AG04449 (cell line): Measurements from ENCODE around the gene PDE11A.
A peak's percentile ranks its signal among the peaks of the same experiment; 100 is the strongest.

Experiments
- CTCF ChIA-PET: fragments of 350-600 bp; formaldehyde crosslinking; extraction: SDS; loops from one replicate; lab custom pipeline; 2021; ENCODE audit warnings: antibody characterized with exemption; lab: Yijun Ruan, JAX
- POLR2A ChIA-PET: fragments of 400-600, 350-600 bp; formaldehyde crosslinking; extraction: SDS; loops from one replicate; lab custom pipeline; 2020; ENCODE audit warnings: antibody characterized with exemption, inconsistent platforms; lab: Yijun Ruan, JAX
- DNase-seq: peaks from one replicate; pipeline ENCODE4 v3.0.0-alpha.2; 2010; ENCODE audit warnings: low read depth, low spot score
- H3K4me3 ChIP-seq: 2 replicates; pipeline ENCODE4 v1.5.1; 2011; ENCODE audit warnings: low read depth, mild to moderate bottlenecking, control low read depth, low read length
- TF ChIP-seq, protein P1 (sequence below): IDR thresholded peaks from one replicate; pipeline ENCODE4 v1.5.1; 2011; ENCODE audit warnings: mild to moderate bottlenecking, moderate library complexity, low read length, control low read depth, inconsistent platforms; ENCODE audit not compliant: insufficient read depth; ENCODE audit errors: missing control alignments

The PDE11A gene

DNA sequence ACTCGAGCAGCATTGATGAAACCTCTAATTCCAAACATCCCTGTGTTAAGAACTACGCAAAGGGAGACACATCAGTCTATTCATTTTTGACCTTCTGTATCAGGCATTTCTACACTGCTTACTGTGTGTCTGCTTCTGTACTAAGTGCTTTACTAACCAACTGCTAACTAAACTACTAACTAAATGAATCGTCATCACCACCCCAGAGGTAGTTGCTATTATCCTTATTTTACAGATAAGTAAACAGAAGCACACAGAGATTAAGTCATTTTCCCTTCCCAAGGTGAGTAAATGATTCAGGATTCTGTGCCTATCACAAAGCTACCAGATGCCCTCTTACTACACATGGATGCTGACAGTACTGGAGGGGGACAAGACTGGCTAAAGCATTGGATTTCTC is 395.9 kb downstream of the PDE11A start:
- TF ChIP-seq, protein P1, sequence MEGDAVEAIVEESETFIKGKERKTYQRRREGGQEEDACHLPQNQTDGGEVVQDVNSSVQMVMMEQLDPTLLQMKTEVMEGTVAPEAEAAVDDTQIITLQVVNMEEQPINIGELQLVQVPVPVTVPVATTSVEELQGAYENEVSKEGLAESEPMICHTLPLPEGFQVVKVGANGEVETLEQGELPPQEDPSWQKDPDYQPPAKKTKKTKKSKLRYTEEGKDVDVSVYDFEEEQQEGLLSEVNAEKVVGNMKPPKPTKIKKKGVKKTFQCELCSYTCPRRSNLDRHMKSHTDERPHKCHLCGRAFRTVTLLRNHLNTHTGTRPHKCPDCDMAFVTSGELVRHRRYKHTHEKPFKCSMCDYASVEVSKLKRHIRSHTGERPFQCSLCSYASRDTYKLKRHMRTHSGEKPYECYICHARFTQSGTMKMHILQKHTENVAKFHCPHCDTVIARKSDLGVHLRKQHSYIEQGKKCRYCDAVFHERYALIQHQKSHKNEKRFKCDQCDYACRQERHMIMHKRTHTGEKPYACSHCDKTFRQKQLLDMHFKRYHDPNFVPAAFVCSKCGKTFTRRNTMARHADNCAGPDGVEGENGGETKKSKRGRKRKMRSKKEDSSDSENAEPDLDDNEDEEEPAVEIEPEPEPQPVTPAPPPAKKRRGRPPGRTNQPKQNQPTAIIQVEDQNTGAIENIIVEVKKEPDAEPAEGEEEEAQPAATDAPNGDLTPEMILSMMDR: no peak
- no peak overlapping the region for H3K4me3 ChIP-seq
- ChIA-PET POLR2A (no interaction called here), CTCF (no interaction called here)
- no peak for DNase-seq

DNA sequence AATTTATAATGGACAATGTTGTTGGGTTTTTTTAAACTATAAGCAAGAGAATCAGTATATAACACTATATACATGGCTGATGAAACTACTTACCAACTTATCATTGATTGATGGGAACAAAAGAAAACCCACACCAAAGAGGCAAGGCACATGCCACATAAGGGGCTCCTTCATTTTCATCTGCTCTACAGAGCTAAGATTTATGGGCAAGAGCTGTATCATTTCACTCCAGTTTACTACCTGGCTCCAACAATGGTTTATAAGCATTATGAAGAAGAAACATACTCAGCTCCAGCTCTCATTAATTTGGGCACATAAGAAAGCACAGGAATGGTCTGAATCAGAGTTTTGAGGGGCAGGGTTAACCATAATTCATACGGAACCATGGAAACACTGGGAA is 396.8 kb downstream of the PDE11A start:
- ChIA-PET POLR2A (no interaction called here), CTCF (no interaction called here)
- no peak overlapping the region for H3K4me3 ChIP-seq
- TF ChIP-seq, protein P1: no peak
- no peak for DNase-seq

DNA sequence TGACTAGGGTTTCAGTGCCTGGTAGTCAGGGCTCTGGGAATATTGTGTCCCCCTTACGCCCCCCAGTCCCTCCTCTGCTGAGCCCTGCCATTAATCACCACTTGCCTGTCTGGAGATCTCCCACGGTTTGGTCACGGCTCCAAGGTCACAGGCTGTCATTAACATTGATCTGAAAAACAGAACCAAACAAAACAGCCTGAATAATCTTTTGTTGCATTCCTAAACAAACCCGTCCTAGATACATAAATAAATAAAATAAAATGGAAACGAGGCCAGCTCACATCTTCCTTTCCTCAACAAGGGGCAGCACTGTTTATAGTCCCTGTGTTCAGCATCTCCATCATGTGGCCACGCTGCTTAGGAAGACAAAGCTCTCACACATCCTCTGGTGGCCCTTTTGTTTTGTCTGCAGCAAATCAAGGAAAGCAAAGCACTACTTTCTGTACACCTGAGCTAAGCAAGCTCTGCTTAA is 397.2 kb downstream of the PDE11A start:
- no peak overlapping the region for H3K4me3 ChIP-seq
- no peak for DNase-seq
- ChIA-PET CTCF (no interaction called here), POLR2A (no interaction called here)
- TF ChIP-seq, protein P1: no peak

DNA sequence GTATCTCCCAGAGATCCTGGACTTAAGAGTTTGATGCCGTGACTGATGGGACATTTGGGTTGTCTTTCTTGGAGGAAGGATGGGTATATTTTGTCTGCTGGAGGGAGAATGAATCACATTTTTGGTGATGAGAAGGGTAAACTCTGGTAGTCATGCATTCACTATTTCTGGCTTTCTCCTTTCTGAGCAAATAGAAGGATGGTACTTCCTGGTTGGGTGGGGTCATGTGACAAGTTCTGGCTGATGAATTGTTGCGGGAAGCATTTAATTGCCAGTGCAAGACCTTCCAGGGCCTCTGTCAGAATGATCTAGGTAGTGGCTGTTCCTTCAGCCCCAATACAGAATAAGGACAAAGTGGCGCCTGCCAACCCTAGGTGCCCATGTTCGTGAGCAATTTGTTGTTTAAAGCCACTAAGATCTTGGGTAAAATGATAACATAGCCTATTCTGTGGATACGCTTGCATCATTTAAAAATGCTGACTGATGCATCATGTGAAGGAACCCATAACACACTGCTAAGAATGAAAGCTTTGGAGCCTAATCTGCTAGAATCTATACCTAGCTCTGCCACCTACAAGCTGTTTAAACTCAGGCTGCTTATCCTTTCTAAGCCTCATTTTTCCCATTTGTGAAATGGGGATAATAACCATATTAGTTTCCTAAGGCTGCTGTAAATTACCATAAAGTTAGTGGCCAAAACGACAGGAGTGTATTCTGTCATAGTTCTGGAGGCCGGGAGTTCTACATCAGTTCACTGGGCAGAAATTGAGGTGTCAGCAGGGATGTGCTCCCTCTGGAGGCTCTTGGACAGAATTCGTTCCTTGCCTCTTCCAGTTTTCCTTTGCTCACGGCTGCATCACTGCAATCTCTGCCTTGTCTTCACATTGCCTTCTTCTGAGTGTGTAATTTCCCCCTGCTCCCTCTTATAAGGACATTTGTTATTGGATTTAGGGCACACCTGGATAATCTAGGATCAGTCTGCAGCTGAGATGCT is 398.7 kb downstream of the PDE11A start:
- H3K4me3 ChIP-seq: no peak overlapping the region
- CTCF ChIA-PET: no interaction called here
- POLR2A ChIA-PET: no interaction called here
- TF ChIP-seq, protein P1: peak; percentile 19
- DNase-seq: no peak

GRCh38 chr2:177671662-177672061 is 400.9 kb downstream of the PDE11A start:
- CTCF ChIA-PET: no interaction called here
- POLR2A ChIA-PET: no interaction called here
- TF ChIP-seq, protein P1: no peak
- no peak for DNase-seq
- no peak overlapping the region for H3K4me3 ChIP-seq

DNA sequence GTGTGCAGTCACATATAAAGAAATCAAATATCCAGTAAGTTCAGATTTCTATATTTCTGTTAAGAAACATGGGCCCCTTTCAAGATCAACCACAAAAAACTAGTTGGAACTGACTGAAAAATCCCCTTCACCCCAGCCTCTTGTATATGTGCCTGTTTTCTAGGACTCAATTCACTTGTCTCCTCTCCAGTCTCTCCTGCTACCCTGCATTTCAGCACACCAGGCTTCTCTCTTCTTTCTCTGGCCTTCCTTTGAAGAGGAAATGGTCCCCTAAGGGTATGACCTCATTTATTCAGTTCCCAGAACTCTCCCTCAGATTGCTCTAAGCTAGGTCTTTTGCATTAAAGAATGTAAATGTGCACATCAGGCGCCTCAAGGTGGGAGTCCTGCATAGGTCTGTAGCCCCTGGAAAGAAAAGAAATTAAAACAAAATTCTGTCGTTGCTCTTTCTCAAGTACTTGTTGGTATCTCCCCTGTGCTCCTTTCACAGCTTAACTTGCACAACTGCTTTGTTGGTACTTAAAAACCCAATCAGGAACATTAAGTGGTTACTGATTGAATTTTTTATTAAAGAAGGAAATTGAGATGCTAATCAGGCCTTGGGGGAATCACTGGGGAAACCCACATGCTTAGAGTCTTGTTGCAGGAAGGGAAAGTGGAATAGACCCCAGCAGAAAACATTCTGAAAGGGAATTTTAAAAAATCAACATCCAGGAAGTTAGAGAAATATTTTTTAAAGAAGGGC is 401.6 kb downstream of the PDE11A start:
- ChIA-PET POLR2A (no interaction called here), CTCF (no interaction called here)
- DNase-seq: no peak
- H3K4me3 ChIP-seq: no peak overlapping the region
- TF ChIP-seq, protein P1: no peak
